Measurements from ENCODE around the gene LTBP1. TPM values are rescaled to one million over a fixed set of nuclear protein-coding genes. Genes with fewer than 3 reads are reported as not detected.

The LTBP1 gene
- total and polyA plus RNA-seq, 4 donors: 5.8 to 57.6 (median 10.2) TPM

GRCh38 chr2:33247365-33247764, 300.6 kb downstream of the LTBP1 start:
- no peak overlapping the region for H3K4me3 ChIP-seq (ENCODE audit: low read depth in 1 of 3, low read length in 3 of 3)
- no peak overlapping the region for H3K27ac ChIP-seq (ENCODE audit: low read depth in 1 of 2, low read length in 2 of 2)
- H3K36me3 ChIP-seq (ENCODE audit: control insufficient read depth in 4 of 4, insufficient read depth in 3 of 4, low read depth in 1 of 4, low read length in 3 of 4): peaks cover 0 to 4% (median 0%) of the 10 kb centered on the region in 4 donors
- no peak overlapping the region for H3K9ac ChIP-seq (ENCODE audit: low read depth in 1 of 2, low read length in 2 of 2)
- no peak for TF ChIP-seq YY1 (IDR thresholded peaks at IDR 0.05)
- no peak for TF ChIP-seq FOXA1 (IDR thresholded peaks at IDR 0.05)
- H3K27me3 ChIP-seq (ENCODE audit: control insufficient read depth in 4 of 4, insufficient read depth in 4 of 4, low read length in 3 of 4): no peaks in the 10 kb centered on the region
- H3K9me3 ChIP-seq (ENCODE audit: control insufficient read depth in 4 of 4, low read length in 3 of 4): no peaks in the 10 kb centered on the region
- no peak for DNase-seq (ENCODE audit: low spot score)
- no peaks in the 10 kb centered on the region for H3K4me1 ChIP-seq (ENCODE audit: control insufficient read depth in 4 of 4, insufficient read depth in 4 of 4, low read length in 3 of 4)
- 97% methylated on average over 1 of the region's 1 CpG for WGBS

DNA sequence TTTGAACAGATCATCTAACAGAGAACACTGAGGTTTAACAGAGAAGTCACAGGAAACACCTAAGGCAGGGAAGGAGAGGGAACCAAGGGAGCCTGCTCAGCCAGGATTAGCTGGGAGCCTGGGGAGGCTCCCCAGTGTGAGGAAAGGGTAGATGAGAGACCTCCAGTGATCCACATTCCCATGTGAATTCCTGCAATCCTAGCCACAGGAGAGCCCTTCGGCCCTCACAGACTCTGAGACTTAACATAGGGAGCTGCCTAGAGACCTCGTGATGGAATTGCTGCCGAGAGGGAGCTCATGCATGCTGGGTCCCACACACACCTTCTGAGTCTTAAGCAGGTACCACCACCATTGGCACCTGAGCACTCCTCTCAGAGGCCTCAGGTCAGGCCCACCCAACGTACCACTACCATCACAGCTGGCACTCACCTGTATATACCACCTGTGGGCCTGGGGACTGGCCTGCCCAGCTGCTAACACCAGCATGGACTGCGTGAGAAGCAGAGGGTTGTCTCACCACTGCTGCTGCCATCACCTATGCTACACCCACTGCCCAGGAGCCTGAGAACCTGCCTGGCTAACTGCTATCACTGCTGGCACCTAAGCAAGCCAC, 303.8 kb downstream of the LTBP1 start:
- no peak for DNase-seq (ENCODE audit: low spot score)
- Histone ChIP-seq H3K4me3 (ENCODE audit: low read depth in 1 of 3, low read length in 3 of 3) (no peak overlapping the region), H3K9me3 (ENCODE audit: control insufficient read depth in 4 of 4, low read length in 3 of 4) (no peaks in the 10 kb centered on the region), H3K9ac (ENCODE audit: low read depth in 1 of 2, low read length in 2 of 2) (no peak overlapping the region), H3K36me3 (ENCODE audit: control insufficient read depth in 4 of 4, insufficient read depth in 3 of 4, low read depth in 1 of 4, low read length in 3 of 4) (peaks cover 0 to 5% (median 2%) of the 10 kb centered on the region in 4 donors), H3K27me3 (ENCODE audit: control insufficient read depth in 4 of 4, insufficient read depth in 4 of 4, low read length in 3 of 4) (no peaks in the 10 kb centered on the region), H3K27ac (ENCODE audit: low read depth in 1 of 2, low read length in 2 of 2) (no peak overlapping the region), H3K4me1 (ENCODE audit: control insufficient read depth in 4 of 4, insufficient read depth in 4 of 4, low read length in 3 of 4) (no peaks in the 10 kb centered on the region)
- no peak for TF ChIP-seq RXRA (IDR thresholded peaks at IDR 0.05)
- no peak for TF ChIP-seq MAX (IDR thresholded peaks at IDR 0.05)
- TF ChIP-seq, protein P1, sequence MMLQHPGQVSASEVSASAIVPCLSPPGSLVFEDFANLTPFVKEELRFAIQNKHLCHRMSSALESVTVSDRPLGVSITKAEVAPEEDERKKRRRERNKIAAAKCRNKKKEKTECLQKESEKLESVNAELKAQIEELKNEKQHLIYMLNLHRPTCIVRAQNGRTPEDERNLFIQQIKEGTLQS (IDR thresholded peaks at IDR 0.05): no peak
- 96% methylated on average over 5 of the region's 5 CpGs for WGBS

DNA sequence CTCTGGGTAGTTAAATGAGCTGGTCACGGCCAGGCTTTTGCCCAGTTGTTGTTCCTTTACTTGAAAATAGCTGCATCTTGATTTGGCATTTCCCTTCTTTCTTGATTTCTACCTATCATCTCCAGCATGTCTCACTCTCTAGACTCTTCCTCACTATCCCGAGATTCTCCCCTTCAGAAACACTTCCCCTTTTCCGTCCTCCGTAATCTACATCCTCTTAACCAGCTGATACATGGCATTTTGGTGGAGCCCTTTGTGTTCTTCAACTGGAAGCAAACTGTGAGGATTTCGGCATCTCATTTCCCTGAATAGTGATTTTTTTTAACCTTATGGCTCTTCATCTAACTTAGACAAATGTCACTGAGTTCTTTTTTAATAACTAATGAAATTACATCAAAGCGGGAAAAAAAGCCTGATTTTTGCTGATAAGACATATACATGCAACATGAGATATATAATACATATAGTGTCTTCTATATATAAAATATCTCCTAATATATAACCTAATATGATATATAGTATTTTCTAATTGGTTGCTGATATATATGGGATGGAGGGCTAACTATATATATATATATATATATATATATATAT, 309.5 kb downstream of the LTBP1 start:
- WGBS: 89% methylated on average over 6 of the region's 6 CpGs
- no peaks in the 10 kb centered on the region for H3K27me3 ChIP-seq (ENCODE audit: control insufficient read depth in 4 of 4, insufficient read depth in 4 of 4, low read length in 3 of 4)
- no peak overlapping the region for H3K4me3 ChIP-seq (ENCODE audit: low read depth in 1 of 3, low read length in 3 of 3)
- no peak overlapping the region for H3K27ac ChIP-seq (ENCODE audit: low read depth in 1 of 2, low read length in 2 of 2)
- DNase-seq (ENCODE audit: low spot score): no peak
- H3K9me3 ChIP-seq (ENCODE audit: control insufficient read depth in 4 of 4, low read length in 3 of 4): no peaks in the 10 kb centered on the region
- peaks cover 0 to 5% (median 0%) of the 10 kb centered on the region in 4 donors for H3K36me3 ChIP-seq (ENCODE audit: control insufficient read depth in 4 of 4, insufficient read depth in 3 of 4, low read depth in 1 of 4, low read length in 3 of 4)
- TF ChIP-seq RXRA (IDR thresholded peaks at IDR 0.05) (no peak), REST (IDR thresholded peaks at IDR 0.05) (no peak), JUND (IDR thresholded peaks at IDR 0.05) (no peak), HNF4A (conservative IDR thresholded peaks at IDR 0.05) (no peak), FOXA1 (IDR thresholded peaks at IDR 0.05) (no peak), RAD21 (IDR thresholded peaks at IDR 0.05) (no peak), HNF4G (IDR thresholded peaks at IDR 0.05) (no peak), NR2F2 (IDR thresholded peaks at IDR 0.05) (no peak), FOXA2 (IDR thresholded peaks at IDR 0.05) (no peak), TAF1 (conservative IDR thresholded peaks at IDR 0.05) (no peak), YY1 (IDR thresholded peaks at IDR 0.05) (no peak), EGR1 (IDR thresholded peaks at IDR 0.05; ENCODE audit: low read depth in 2 of 2) (no peak)
- TF ChIP-seq, protein P1 (IDR thresholded peaks at IDR 0.05): no peak
- TF ChIP-seq, protein P2, sequence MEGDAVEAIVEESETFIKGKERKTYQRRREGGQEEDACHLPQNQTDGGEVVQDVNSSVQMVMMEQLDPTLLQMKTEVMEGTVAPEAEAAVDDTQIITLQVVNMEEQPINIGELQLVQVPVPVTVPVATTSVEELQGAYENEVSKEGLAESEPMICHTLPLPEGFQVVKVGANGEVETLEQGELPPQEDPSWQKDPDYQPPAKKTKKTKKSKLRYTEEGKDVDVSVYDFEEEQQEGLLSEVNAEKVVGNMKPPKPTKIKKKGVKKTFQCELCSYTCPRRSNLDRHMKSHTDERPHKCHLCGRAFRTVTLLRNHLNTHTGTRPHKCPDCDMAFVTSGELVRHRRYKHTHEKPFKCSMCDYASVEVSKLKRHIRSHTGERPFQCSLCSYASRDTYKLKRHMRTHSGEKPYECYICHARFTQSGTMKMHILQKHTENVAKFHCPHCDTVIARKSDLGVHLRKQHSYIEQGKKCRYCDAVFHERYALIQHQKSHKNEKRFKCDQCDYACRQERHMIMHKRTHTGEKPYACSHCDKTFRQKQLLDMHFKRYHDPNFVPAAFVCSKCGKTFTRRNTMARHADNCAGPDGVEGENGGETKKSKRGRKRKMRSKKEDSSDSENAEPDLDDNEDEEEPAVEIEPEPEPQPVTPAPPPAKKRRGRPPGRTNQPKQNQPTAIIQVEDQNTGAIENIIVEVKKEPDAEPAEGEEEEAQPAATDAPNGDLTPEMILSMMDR (IDR thresholded peaks at IDR 0.05; ENCODE audit: low read depth, low read length, missing input control): no peak
- TF ChIP-seq, protein P3, sequence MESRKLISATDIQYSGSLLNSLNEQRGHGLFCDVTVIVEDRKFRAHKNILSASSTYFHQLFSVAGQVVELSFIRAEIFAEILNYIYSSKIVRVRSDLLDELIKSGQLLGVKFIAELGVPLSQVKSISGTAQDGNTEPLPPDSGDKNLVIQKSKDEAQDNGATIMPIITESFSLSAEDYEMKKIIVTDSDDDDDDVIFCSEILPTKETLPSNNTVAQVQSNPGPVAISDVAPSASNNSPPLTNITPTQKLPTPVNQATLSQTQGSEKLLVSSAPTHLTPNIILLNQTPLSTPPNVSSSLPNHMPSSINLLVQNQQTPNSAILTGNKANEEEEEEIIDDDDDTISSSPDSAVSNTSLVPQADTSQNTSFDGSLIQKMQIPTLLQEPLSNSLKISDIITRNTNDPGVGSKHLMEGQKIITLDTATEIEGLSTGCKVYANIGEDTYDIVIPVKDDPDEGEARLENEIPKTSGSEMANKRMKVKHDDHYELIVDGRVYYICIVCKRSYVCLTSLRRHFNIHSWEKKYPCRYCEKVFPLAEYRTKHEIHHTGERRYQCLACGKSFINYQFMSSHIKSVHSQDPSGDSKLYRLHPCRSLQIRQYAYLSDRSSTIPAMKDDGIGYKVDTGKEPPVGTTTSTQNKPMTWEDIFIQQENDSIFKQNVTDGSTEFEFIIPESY (IDR thresholded peaks at IDR 0.05): no peak
- H3K9ac ChIP-seq (ENCODE audit: low read depth in 1 of 2, low read length in 2 of 2): no peak overlapping the region
- H3K4me1 ChIP-seq (ENCODE audit: control insufficient read depth in 4 of 4, insufficient read depth in 4 of 4, low read length in 3 of 4): no peaks in the 10 kb centered on the region

Data from liver (tissue), 9 donors.